Measurements from ENCODE around the gene BTNL9. TPM values are rescaled to one million over a fixed set of nuclear protein-coding genes. Genes with fewer than 3 reads are reported as not detected.

BTNL9 gene
- total RNA-seq, 4 donors from 2014 or later: 14.5 to 28.6 (median 20.1) TPM

GRCh38 chr5:181069767-181070491 is 29.9 kb downstream of the BTNL9 start:
- no peak for DNase-seq
- intact Hi-C loops (cut with DNase I; ENCODE audit: low total_unique reads) (no loop called here), in situ Hi-C loops (cut with MboI; ENCODE audit: low sequenced_read_pairs in 4 of 4) (no loop called here)
- no peaks in the 10 kb centered on the region for H3K9me3 ChIP-seq
- ATAC-seq: no peak
- H3K4me1 ChIP-seq: no peaks in the 10 kb centered on the region
- peaks cover 0 to 20% (median 17%) of the 10 kb centered on the region in 3 donors for H3K27me3 ChIP-seq
- no peak overlapping the region for H3K4me3 ChIP-seq
- H3K36me3 ChIP-seq: no peaks in the 10 kb centered on the region
- no peak for TF ChIP-seq POLR2A (IDR thresholded peaks at IDR 0.05)
- TF ChIP-seq CTCF (IDR thresholded peaks at IDR 0.05 in 4 of 5, conservative IDR thresholded peaks at IDR 0.05 in 1 of 5): no peak
- no peak overlapping the region for H3K27ac ChIP-seq

GRCh38 chr5:181070523-181070922 is 30.5 kb downstream of the BTNL9 start:
- H3K27me3 ChIP-seq: peaks cover 0 to 20% (median 17%) of the 10 kb centered on the region in 3 donors
- ATAC-seq (no peak), DNase-seq (no peak)
- H3K4me3 ChIP-seq: no peak overlapping the region
- no peaks in the 10 kb centered on the region for H3K9me3 ChIP-seq
- in situ Hi-C loops (cut with MboI; ENCODE audit: low sequenced_read_pairs in 4 of 4) (no loop called here), intact Hi-C loops (cut with DNase I; ENCODE audit: low total_unique reads) (no loop called here)
- TF ChIP-seq POLR2A (IDR thresholded peaks at IDR 0.05): no peak
- TF ChIP-seq CTCF (IDR thresholded peaks at IDR 0.05 in 4 of 5, conservative IDR thresholded peaks at IDR 0.05 in 1 of 5): no peak
- no peaks in the 10 kb centered on the region for H3K4me1 ChIP-seq
- H3K36me3 ChIP-seq: no peaks in the 10 kb centered on the region
- H3K27ac ChIP-seq: no peak overlapping the region

- intact Hi-C loops (cut with DNase I; ENCODE audit: low total_unique reads): no loop called here
- Histone ChIP-seq H3K27ac (no peak overlapping the region), H3K27me3 (peaks cover 0 to 20% (median 17%) of the 10 kb centered on the region in 3 donors), H3K36me3 (no peaks in the 10 kb centered on the region), H3K9me3 (no peaks in the 10 kb centered on the region), H3K4me3 (no peak overlapping the region), H3K4me1 (no peaks in the 10 kb centered on the region)
- no peak for TF ChIP-seq POLR2A (IDR thresholded peaks at IDR 0.05)
- TF ChIP-seq CTCF (IDR thresholded peaks at IDR 0.05 in 4 of 5, conservative IDR thresholded peaks at IDR 0.05 in 1 of 5): no peak
- ATAC-seq: no peak
- in situ Hi-C loops (cut with MboI; ENCODE audit: low sequenced_read_pairs in 4 of 4): no loop called here
- no peak for DNase-seq
Observed at GRCh38 chr5:181071257-181071656, 31.2 kb downstream of the BTNL9 start.

DNA sequence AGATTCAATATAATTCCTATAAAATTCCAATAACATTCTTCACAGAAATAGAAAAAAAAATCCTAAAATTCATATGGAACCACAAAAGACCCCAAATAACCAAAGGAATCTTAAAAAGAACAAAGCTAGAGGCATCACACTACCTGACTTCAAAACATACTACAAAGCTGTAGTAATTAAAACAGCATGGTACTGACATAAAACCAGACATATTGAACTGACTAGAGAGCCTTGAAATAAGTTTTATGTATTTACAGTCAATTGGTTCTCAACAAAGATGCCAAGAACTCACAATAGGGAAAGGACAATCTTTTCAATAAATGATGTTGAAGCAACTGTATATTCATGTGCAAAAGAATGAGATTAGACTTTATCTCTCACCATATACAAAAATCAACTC is 36.9 kb downstream of the BTNL9 start:
- DNase-seq (no peak), ATAC-seq (no peak)
- H3K4me3 ChIP-seq: no peak overlapping the region
- intact Hi-C loops (cut with DNase I; ENCODE audit: low total_unique reads): no loop called here
- H3K27me3 ChIP-seq: peaks cover 0 to 13% (median 0%) of the 10 kb centered on the region in 3 donors
- no peak overlapping the region for H3K27ac ChIP-seq
- no peaks in the 10 kb centered on the region for H3K36me3 ChIP-seq
- H3K9me3 ChIP-seq: no peaks in the 10 kb centered on the region
- TF ChIP-seq CTCF (IDR thresholded peaks at IDR 0.05 in 4 of 5, conservative IDR thresholded peaks at IDR 0.05 in 1 of 5) (no peak), POLR2A (IDR thresholded peaks at IDR 0.05) (no peak)
- H3K4me1 ChIP-seq: no peaks in the 10 kb centered on the region
- in situ Hi-C loops (cut with MboI; ENCODE audit: low sequenced_read_pairs in 4 of 4): no loop called here
